Trophoblast cell (in vitro differentiated cells and primary cell): ENCODE measurements around the gene ANKRD39. TPM values are rescaled to one million over a fixed set of nuclear protein-coding genes. Genes with fewer than 3 reads are reported as not detected.

Source experiments
- DNase-seq, 2 donors: peaks; one replicate each; pipeline ENCODE4 v3.0.0-alpha.2; 2016
- H2AFZ ChIP-seq: 2 replicates; pipeline ENCODE4 v1.6.1; 2013; ENCODE audit warnings: low read length, moderate library complexity, mild to moderate bottlenecking; ENCODE audit not compliant: insufficient read depth, poor library complexity
- H2AK5ac ChIP-seq: 2 replicates; pipeline ENCODE4 v1.6.1; 2013; ENCODE audit warnings: mild to moderate bottlenecking, low read length
- H2BK120ac ChIP-seq: 2 replicates; pipeline ENCODE4 v1.6.1; 2013; ENCODE audit warnings: low read length, mild to moderate bottlenecking, moderate library complexity; ENCODE audit not compliant: insufficient read depth, poor library complexity
- H2BK12ac ChIP-seq: 2 replicates; pipeline ENCODE4 v1.6.1; 2013; ENCODE audit warnings: mild to moderate bottlenecking, low read length, moderate library complexity
- H2BK5ac ChIP-seq: 2 replicates; pipeline ENCODE4 v1.6.1; 2013; ENCODE audit warnings: low read length, low read depth, moderate library complexity, mild to moderate bottlenecking; ENCODE audit not compliant: poor library complexity
- H3K14ac ChIP-seq: 2 replicates; pipeline ENCODE4 v1.6.1; 2013; ENCODE audit warnings: mild to moderate bottlenecking, low read length
- H3K18ac ChIP-seq: 2 replicates; pipeline ENCODE4 v1.6.1; 2013; ENCODE audit warnings: mild to moderate bottlenecking, low read length
- H3K23ac ChIP-seq: 2 replicates; pipeline ENCODE4 v1.6.1; 2013; ENCODE audit warnings: low read length
- H3K27ac ChIP-seq: 2 replicates; pipeline ENCODE4 v1.5.1; 2013; ENCODE audit warnings: low read depth, mild to moderate bottlenecking, inconsistent platforms, low read length, moderate library complexity
- H3K27me3 ChIP-seq: 2 replicates; pipeline ENCODE4 v1.6.1; 2013; ENCODE audit warnings: inconsistent platforms, mild to moderate bottlenecking, low read length, moderate library complexity; ENCODE audit not compliant: insufficient read depth
- H3K36me3 ChIP-seq, 2 experiments: 1 replicate in 1 of 2; 2 replicates in 1 of 2; pipeline ENCODE4 v1.6.1; 2013; ENCODE audit warnings: low read length in 2 of 2, mild to moderate bottlenecking in 2 of 2, moderate library complexity in 1 of 2; ENCODE audit not compliant: insufficient read depth in 2 of 2, control insufficient read depth in 1 of 2
- H3K4ac ChIP-seq: 2 replicates; pipeline ENCODE4 v1.6.1; 2013; ENCODE audit warnings: low read depth, mild to moderate bottlenecking, low read length, moderate library complexity
- H3K4me1 ChIP-seq, 2 experiments: 1 replicate in 1 of 2; 2 replicates in 1 of 2; pipeline ENCODE4 v1.6.1; 2013; ENCODE audit warnings: low read length in 2 of 2, mild to moderate bottlenecking in 2 of 2, moderate library complexity in 1 of 2; ENCODE audit not compliant: insufficient read depth in 2 of 2, control insufficient read depth in 1 of 2
- H3K4me2 ChIP-seq: 2 replicates; pipeline ENCODE4 v1.6.1; 2013; ENCODE audit warnings: inconsistent platforms, mild to moderate bottlenecking, low read length, moderate library complexity
- H3K4me3 ChIP-seq: 2 replicates; pipeline ENCODE4 v1.5.1; 2013; ENCODE audit warnings: mild to moderate bottlenecking, low read depth, low read length, inconsistent platforms
- H3K79me1 ChIP-seq: one replicate; pipeline ENCODE4 v1.6.1; 2013; ENCODE audit warnings: low read length
- H3K79me2 ChIP-seq: 2 replicates; pipeline ENCODE4 v1.6.1; 2013; ENCODE audit warnings: low read length, mild to moderate bottlenecking; ENCODE audit not compliant: control insufficient read depth, insufficient read depth, poor library complexity
- H3K9ac ChIP-seq: 2 replicates; pipeline ENCODE4 v1.6.1; 2013; ENCODE audit warnings: mild to moderate bottlenecking, low read length
- H3K9me3 ChIP-seq: 2 replicates; pipeline ENCODE4 v1.6.1; 2013; ENCODE audit warnings: low read depth, mild to moderate bottlenecking, control low read depth, inconsistent platforms, low read length; ENCODE audit not compliant: insufficient read depth
- H4K12ac ChIP-seq: 2 replicates; pipeline ENCODE4 v1.6.1; 2013; ENCODE audit warnings: low read depth, mild to moderate bottlenecking, low read length, moderate library complexity
- H4K8ac ChIP-seq: 2 replicates; pipeline ENCODE4 v1.6.1; 2013; ENCODE audit warnings: low read depth, mild to moderate bottlenecking, low read length, moderate library complexity
- H4K91ac ChIP-seq: one replicate; pipeline ENCODE4 v1.6.1; 2013; ENCODE audit warnings: low read depth, mild to moderate bottlenecking, low read length, moderate library complexity
- WGBS: extraction: QIAGEN DNeasy Blood & Tissue Kit; methylation state at CpG from one replicate; pipeline ENCODE4 v1.1.7; 2013; ENCODE audit warnings: missing lambda C conversion rate; ENCODE audit not compliant: insufficient read length, insufficient coverage; ENCODE audit errors: extremely low coverage; 5-methylcytosine and 5-hydroxymethylcytosine counted together
- polyA plus RNA-seq: library from polyadenylated mRNA; stranded (reverse); fragments of 200-250 nt; gene quantifications from 2 replicates; pipeline ENCODE4 v1.2.3, GENCODE V29; 2013

Gene ANKRD39
- 32.8 and 33.4 TPM in 2 replicates for polyA plus RNA-seq

GRCh38 chr2:96857667-96858372 lies at the start of gene ANKRD39:
TSS of gene ANKRD39 (minus strand) at chr2:96858016. CDS start at chr2:96857987, 29 bp downstream.
- peak; percentile 99 to 100 for DNase-seq
- Histone ChIP-seq H2BK5ac (peak within 1 kb of the TSS; percentile 28), H3K79me1 (peaks cover 6% of the 10 kb centered on the region), H3K4me1 (peaks cover 8 to 17% of the 10 kb centered on the region in 2 experiments), H4K91ac (peak within 1 kb of the TSS; percentile 74), H3K4ac (peak within 1 kb of the TSS; percentile 50), H3K9ac (peak within 1 kb of the TSS; percentile 40), H3K23ac (no peak within 1 kb of the TSS), H3K27me3 (no peaks in the 10 kb centered on the region), H3K4me2 (peak within 1 kb of the TSS; percentile 87), H2AFZ (peak within 1 kb of the TSS; percentile 58), H3K79me2 (peaks cover 5% of the 10 kb centered on the region), H3K4me3 (peak within 1 kb of the TSS; percentile 78), H2BK120ac (peak within 1 kb of the TSS; percentile 23), H3K36me3 (peaks cover 29 to 32% of the 10 kb centered on the region in 2 experiments), H3K9me3 (no peaks in the 10 kb centered on the region), H3K27ac (peak within 1 kb of the TSS; percentile 79), H3K18ac (peak within 1 kb of the TSS; percentile 67), H4K8ac (peak within 1 kb of the TSS; percentile 83), H2BK12ac (no peak within 1 kb of the TSS), H4K12ac (peak within 1 kb of the TSS; percentile 81), H2AK5ac (no peak within 1 kb of the TSS), H3K14ac (peak within 1 kb of the TSS; percentile 62)
- no CpG with 5 or more reads among the region's 81 CpGs for WGBS

- Histone ChIP-seq H3K4me2 (no peak overlapping the region), H4K12ac (peak overlapping the region; percentile 25), H3K23ac (no peak overlapping the region), H4K91ac (peak overlapping the region; percentile 80), H3K4me3 (no peak overlapping the region), H2AK5ac (peak overlapping the region; percentile 97), H3K27ac (no peak overlapping the region), H3K9me3 (no peaks in the 10 kb centered on the region), H4K8ac (peak overlapping the region; percentile 65), H3K4me1 (peaks cover 33 to 40% of the 10 kb centered on the region in 2 experiments), H3K79me2 (no peaks in the 10 kb centered on the region), H3K4ac (peak overlapping the region; percentile 86), H3K27me3 (no peaks in the 10 kb centered on the region), H2BK120ac (peak overlapping the region; percentile 82), H2BK12ac (peak overlapping the region; percentile 90), H3K14ac (peak overlapping the region; percentile 87), H3K9ac (no peak overlapping the region), H2AFZ (peak overlapping the region; percentile 63), H3K36me3 (no peaks in the 10 kb centered on the region), H3K79me1 (peaks cover 25% of the 10 kb centered on the region), H3K18ac (peak overlapping the region; percentile 93), H2BK5ac (peak overlapping the region; percentile 54)
- no peak for DNase-seq
- no CpG with 5 or more reads among the region's 13 CpGs for WGBS
Measured at GRCh38 chr2:96906729-96907114, 48.9 kb upstream of the ANKRD39 start.

GRCh38 chr2:96903815-96904214 lies 46.0 kb upstream of the ANKRD39 start:
- DNase-seq, result no peak
- Histone ChIP-seq H3K79me1 (peaks cover 29% of the 10 kb centered on the region), H3K4me3 (no peak overlapping the region), H2BK120ac (peak overlapping the region; percentile 77), H3K23ac (no peak overlapping the region), H2BK12ac (peak overlapping the region; percentile 93), H3K9ac (no peak overlapping the region), H3K4ac (no peak overlapping the region), H3K9me3 (no peaks in the 10 kb centered on the region), H3K36me3 (no peaks in the 10 kb centered on the region), H3K4me1 (peaks cover 27 to 32% of the 10 kb centered on the region in 2 experiments), H3K27me3 (no peaks in the 10 kb centered on the region), H2AK5ac (peak overlapping the region; percentile 32), H2AFZ (peak overlapping the region; percentile 63), H3K27ac (no peak overlapping the region), H4K8ac (peak overlapping the region; percentile 79), H4K12ac (no peak overlapping the region), H4K91ac (peak overlapping the region; percentile 86), H3K18ac (peak overlapping the region; percentile 57), H3K79me2 (no peaks in the 10 kb centered on the region), H3K14ac (peak overlapping the region; percentile 77), H2BK5ac (peak overlapping the region; percentile 54), H3K4me2 (no peak overlapping the region)
- no CpG with 5 or more reads among the region's 7 CpGs for WGBS

- Histone ChIP-seq H3K27me3 (no peaks in the 10 kb centered on the region), H3K4me1 (peaks cover 27 to 32% of the 10 kb centered on the region in 2 experiments), H3K4me2 (no peak overlapping the region), H3K79me2 (no peaks in the 10 kb centered on the region), H2BK5ac (peak overlapping the region; percentile 54), H4K91ac (peak overlapping the region; percentile 86), H2BK12ac (peak overlapping the region; percentile 93), H3K36me3 (no peaks in the 10 kb centered on the region), H3K14ac (peak overlapping the region; percentile 77), H2AFZ (peak overlapping the region; percentile 63), H3K9ac (no peak overlapping the region), H3K4me3 (no peak overlapping the region), H2AK5ac (peak overlapping the region; percentile 32), H3K79me1 (peaks cover 29% of the 10 kb centered on the region), H4K12ac (no peak overlapping the region), H3K18ac (peak overlapping the region; percentile 57), H3K4ac (no peak overlapping the region), H3K9me3 (no peaks in the 10 kb centered on the region), H3K27ac (no peak overlapping the region), H3K23ac (no peak overlapping the region), H2BK120ac (peak overlapping the region; percentile 77), H4K8ac (peak overlapping the region; percentile 79)
- peak; percentile 68 to 74 for DNase-seq
- WGBS, result no CpG with 5 or more reads among the region's 7 CpGs
Measured at GRCh38 chr2:96903318-96903717, 45.5 kb upstream of the ANKRD39 start.
